SK-N-SH treated with all-trans-retinoic acid at 6 μM for 48 hours (cell line): Measurements from ENCODE around the gene FZR1.
A peak's percentile ranks its signal among the peaks of the same experiment; 100 is the strongest.

Experiments used
- ATAC-seq: fragments of 200-7000 bp; cut with Tn5 transposase; 3 replicates; pipeline ENCODE4 v1.9.1; 2020; ENCODE audit warnings: mild to moderate bottlenecking, moderate library complexity
- ARNTL ChIP-seq: fragments of 450-650 bp; formaldehyde crosslinking; IDR thresholded peaks from 2 replicates; pipeline ENCODE4 v1.5.0; 2020; ENCODE audit warnings: low read depth, mild to moderate bottlenecking, moderate library complexity, borderline replicate concordance
- BACH2 ChIP-seq: fragments of 250-450 bp; sonication (Bioruptor Pico); IDR thresholded peaks from 2 replicates; pipeline ENCODE4 v1.9.0; 2021; ENCODE audit warnings: mild to moderate bottlenecking, borderline replicate concordance
- CSDC2 ChIP-seq: fragments of 250-450 bp; sonication (Bioruptor Pico); IDR thresholded peaks from 2 replicates; pipeline ENCODE4 v1.5.0; 2020; ENCODE audit warnings: mild to moderate bottlenecking, moderate library complexity
- ESRRG ChIP-seq: fragments of 250-450 bp; sonication (Bioruptor Pico); IDR thresholded peaks from 2 replicates; pipeline ENCODE4 v1.6.1; 2021; ENCODE audit warnings: mild to moderate bottlenecking
- GLIS3 ChIP-seq: fragments of 250-450 bp; sonication (Bioruptor Pico); IDR thresholded peaks from 2 replicates; pipeline ENCODE4 v1.5.0; 2020; ENCODE audit warnings: mild to moderate bottlenecking, moderate library complexity
- ISL1 ChIP-seq: fragments of 250-450 bp; sonication (Bioruptor Pico); IDR thresholded peaks from 2 replicates; pipeline ENCODE4 v2.1.2; 2022; ENCODE audit warnings: mild to moderate bottlenecking, moderate library complexity
- OSR1 ChIP-seq: fragments of 250-450 bp; sonication (Bioruptor Pico); IDR thresholded peaks from 2 replicates; pipeline ENCODE4 v1.8.0; 2022; ENCODE audit warnings: moderate library complexity, mild to moderate bottlenecking, inconsistent platforms
- PPARA ChIP-seq: fragments of 250-450 bp; sonication (Bioruptor Pico); IDR thresholded peaks from 2 replicates; pipeline ENCODE4 v1.5.0; 2020; ENCODE audit warnings: mild to moderate bottlenecking, borderline replicate concordance
- RARB ChIP-seq: fragments of 250-450 bp; sonication (Bioruptor Pico); IDR thresholded peaks from 2 replicates; pipeline ENCODE4 v1.8.0; 2021; ENCODE audit warnings: mild to moderate bottlenecking, moderate library complexity
- SNAI2 ChIP-seq: fragments of 250-450 bp; sonication (Bioruptor Pico); IDR thresholded peaks from 2 replicates; pipeline ENCODE4 v1.5.0; 2020; ENCODE audit warnings: mild to moderate bottlenecking, moderate library complexity
- TCF4 ChIP-seq: fragments of 250-450 bp; sonication (Bioruptor Pico); IDR thresholded peaks from 2 replicates; pipeline ENCODE4 v1.8.0; 2021; ENCODE audit warnings: mild to moderate bottlenecking, moderate library complexity, borderline replicate concordance
- TOX ChIP-seq: fragments of 250-450 bp; sonication (Bioruptor Pico); IDR thresholded peaks from 2 replicates; pipeline ENCODE4 v1.8.0; 2021; ENCODE audit warnings: mild to moderate bottlenecking, moderate library complexity, borderline replicate concordance
- ZC3H10 ChIP-seq: fragments of 250-450 bp; sonication (Bioruptor Pico); IDR thresholded peaks from 2 replicates; pipeline ENCODE4 v1.5.1; 2021; ENCODE audit warnings: mild to moderate bottlenecking, moderate library complexity
- ZFP3 ChIP-seq: fragments of 250-450 bp; sonication (Bioruptor Pico); IDR thresholded peaks from 2 replicates; pipeline ENCODE4 v1.5.0; 2020; ENCODE audit warnings: mild to moderate bottlenecking, moderate library complexity
- ZFP30 ChIP-seq: fragments of 450-650 bp; formaldehyde crosslinking; IDR thresholded peaks from 2 replicates; pipeline ENCODE4 v1.5.0; 2022; ENCODE audit warnings: mild to moderate bottlenecking, moderate library complexity
- ZNF565 ChIP-seq: fragments of 450-650 bp; formaldehyde crosslinking; conservative IDR thresholded peaks from 2 replicates; pipeline ENCODE4 v1.5.0; 2020; ENCODE audit warnings: low read depth, mild to moderate bottlenecking, moderate library complexity
- ZNF70 ChIP-seq: fragments of 450-650 bp; formaldehyde crosslinking; IDR thresholded peaks from 2 replicates; pipeline ENCODE4 v1.5.0; 2020; ENCODE audit warnings: mild to moderate bottlenecking, moderate library complexity
- ZNF8 ChIP-seq: fragments of 450-650 bp; formaldehyde crosslinking; IDR thresholded peaks from 2 replicates; pipeline ENCODE4 v1.5.0; 2020; ENCODE audit warnings: mild to moderate bottlenecking, moderate library complexity
- TF ChIP-seq, protein P1 (sequence below): fragments of 250-450 bp; sonication (Bioruptor Pico); IDR thresholded peaks from 2 replicates; pipeline ENCODE4 v1.5.1; 2020; ENCODE audit warnings: low read depth, mild to moderate bottlenecking, moderate library complexity
- TF ChIP-seq, protein P2 (sequence below): fragments of 250-450 bp; sonication (Bioruptor Pico); IDR thresholded peaks from 2 replicates; pipeline ENCODE4 v1.5.1; 2021; ENCODE audit warnings: mild to moderate bottlenecking, moderate library complexity
- TF ChIP-seq, protein P3 (sequence below): fragments of 250-450 bp; sonication (Bioruptor Pico); IDR thresholded peaks from 2 replicates; pipeline ENCODE4 v1.8.0; 2021; ENCODE audit warnings: low read depth, mild to moderate bottlenecking, moderate library complexity, borderline replicate concordance
- TF ChIP-seq, protein P4 (sequence below): fragments of 250-450 bp; sonication (Bioruptor Pico); IDR thresholded peaks from 2 replicates; pipeline ENCODE4 v1.8.0; 2020; ENCODE audit warnings: mild to moderate bottlenecking, moderate library complexity, borderline replicate concordance

The FZR1 gene

DNA sequence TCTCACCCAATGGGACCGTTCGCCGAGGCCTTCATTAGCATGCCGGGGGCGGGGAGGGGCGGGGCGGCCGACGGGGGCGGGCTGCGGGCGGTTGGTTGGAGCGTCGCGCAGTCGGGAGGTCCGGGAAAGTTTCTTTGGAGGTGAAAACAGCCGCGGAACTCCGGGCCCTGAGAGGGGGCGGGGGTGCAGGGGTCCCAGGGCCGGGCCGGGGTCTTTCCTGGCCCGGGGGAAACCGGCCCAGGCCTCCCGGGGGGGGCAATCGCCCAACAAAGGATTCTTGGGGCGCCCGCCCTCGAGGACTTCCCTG is 66.7 kb downstream of the FZR1 start, which contains the start of gene HMG20B (continued):
- TF ChIP-seq ARNTL (CRISPR knock-in tag) (no peak), TOX (no peak), ESRRG (CRISPR knock-in tag) (no peak), ISL1 (CRISPR knock-in tag) (no peak), ZC3H10 (CRISPR knock-in tag) (no peak), TCF4 (CRISPR knock-in tag) (no peak)
- TF ChIP-seq, protein P1, sequence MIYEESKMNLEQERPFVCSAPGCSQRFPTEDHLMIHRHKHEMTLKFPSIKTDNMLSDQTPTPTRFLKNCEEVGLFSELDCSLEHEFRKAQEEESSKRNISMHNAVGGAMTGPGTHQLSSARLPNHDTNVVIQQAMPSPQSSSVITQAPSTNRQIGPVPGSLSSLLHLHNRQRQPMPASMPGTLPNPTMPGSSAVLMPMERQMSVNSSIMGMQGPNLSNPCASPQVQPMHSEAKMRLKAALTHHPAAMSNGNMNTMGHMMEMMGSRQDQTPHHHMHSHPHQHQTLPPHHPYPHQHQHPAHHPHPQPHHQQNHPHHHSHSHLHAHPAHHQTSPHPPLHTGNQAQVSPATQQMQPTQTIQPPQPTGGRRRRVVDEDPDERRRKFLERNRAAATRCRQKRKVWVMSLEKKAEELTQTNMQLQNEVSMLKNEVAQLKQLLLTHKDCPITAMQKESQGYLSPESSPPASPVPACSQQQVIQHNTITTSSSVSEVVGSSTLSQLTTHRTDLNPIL (CRISPR knock-in tag): no peak

DNA sequence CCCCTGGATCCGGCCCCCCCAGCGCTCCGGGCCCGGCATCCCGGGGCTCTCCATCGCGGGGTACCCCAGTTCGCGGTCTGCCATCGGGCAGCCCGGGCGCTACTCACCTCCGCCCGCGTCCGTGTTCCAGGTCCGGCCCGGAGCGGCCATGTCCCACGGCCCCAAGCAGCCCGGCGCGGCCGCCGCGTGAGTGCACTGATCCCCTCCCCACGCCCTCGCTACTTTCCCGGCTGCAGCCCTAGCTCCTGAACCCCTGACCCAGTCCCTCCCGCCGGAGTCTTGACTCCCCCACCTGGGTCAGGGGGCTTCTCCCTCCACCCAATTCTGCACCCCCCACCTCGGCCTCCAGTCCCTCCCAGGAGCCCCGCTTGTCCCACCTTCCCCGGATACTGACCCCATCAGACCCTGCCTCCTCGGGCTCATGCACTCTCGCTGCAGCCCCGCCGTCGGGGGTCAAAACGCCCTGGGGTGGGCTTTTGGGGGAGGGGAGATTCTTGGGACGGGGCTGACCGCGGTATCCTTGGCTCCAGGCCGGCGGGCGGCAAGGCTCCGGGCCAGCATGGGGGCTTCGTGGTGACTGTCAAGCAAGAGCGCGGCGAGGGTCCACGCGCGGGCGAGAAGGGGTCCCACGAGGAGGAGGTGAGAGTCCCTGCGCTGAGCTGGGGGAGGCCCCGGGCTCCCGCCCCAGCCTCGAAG is 67.2 kb downstream of the FZR1 start:
- ATAC-seq: peak; percentile 43
- TF ChIP-seq RARB (no peak), SNAI2 (CRISPR knock-in tag) (no peak), GLIS3 (CRISPR knock-in tag) (no peak), CSDC2 (CRISPR knock-in tag) (no peak), TCF4 (CRISPR knock-in tag) (no peak), OSR1 (CRISPR knock-in tag) (no peak), ZFP3 (CRISPR knock-in tag) (no peak), ZFP30 (no peak), BACH2 (CRISPR knock-in tag) (no peak), ZC3H10 (CRISPR knock-in tag) (no peak), PPARA (CRISPR knock-in tag) (no peak), TOX (no peak), ZNF70 (CRISPR knock-in tag) (no peak), ISL1 (CRISPR knock-in tag) (no peak), ARNTL (CRISPR knock-in tag) (no peak), ESRRG (CRISPR knock-in tag) (no peak)
- TF ChIP-seq, protein P1 (CRISPR knock-in tag): no peak
- TF ChIP-seq, protein P2, sequence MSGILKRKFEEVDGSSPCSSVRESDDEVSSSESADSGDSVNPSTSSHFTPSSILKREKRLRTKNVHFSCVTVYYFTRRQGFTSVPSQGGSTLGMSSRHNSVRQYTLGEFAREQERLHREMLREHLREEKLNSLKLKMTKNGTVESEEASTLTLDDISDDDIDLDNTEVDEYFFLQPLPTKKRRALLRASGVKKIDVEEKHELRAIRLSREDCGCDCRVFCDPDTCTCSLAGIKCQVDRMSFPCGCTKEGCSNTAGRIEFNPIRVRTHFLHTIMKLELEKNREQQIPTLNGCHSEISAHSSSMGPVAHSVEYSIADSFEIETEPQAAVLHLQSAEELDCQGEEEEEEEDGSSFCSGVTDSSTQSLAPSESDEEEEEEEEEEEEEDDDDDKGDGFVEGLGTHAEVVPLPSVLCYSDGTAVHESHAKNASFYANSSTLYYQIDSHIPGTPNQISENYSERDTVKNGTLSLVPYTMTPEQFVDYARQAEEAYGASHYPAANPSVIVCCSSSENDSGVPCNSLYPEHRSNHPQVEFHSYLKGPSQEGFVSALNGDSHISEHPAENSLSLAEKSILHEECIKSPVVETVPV (CRISPR knock-in tag): no peak
- TF ChIP-seq, protein P3, sequence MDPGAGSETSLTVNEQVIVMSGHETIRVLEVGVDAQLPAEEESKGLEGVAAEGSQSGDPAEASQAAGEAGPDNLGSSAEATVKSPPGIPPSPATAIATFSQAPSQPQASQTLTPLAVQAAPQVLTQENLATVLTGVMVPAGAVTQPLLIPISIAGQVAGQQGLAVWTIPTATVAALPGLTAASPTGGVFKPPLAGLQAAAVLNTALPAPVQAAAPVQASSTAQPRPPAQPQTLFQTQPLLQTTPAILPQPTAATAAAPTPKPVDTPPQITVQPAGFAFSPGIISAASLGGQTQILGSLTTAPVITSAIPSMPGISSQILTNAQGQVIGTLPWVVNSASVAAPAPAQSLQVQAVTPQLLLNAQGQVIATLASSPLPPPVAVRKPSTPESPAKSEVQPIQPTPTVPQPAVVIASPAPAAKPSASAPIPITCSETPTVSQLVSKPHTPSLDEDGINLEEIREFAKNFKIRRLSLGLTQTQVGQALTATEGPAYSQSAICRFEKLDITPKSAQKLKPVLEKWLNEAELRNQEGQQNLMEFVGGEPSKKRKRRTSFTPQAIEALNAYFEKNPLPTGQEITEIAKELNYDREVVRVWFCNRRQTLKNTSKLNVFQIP: no peak
- TF ChIP-seq, protein P4, sequence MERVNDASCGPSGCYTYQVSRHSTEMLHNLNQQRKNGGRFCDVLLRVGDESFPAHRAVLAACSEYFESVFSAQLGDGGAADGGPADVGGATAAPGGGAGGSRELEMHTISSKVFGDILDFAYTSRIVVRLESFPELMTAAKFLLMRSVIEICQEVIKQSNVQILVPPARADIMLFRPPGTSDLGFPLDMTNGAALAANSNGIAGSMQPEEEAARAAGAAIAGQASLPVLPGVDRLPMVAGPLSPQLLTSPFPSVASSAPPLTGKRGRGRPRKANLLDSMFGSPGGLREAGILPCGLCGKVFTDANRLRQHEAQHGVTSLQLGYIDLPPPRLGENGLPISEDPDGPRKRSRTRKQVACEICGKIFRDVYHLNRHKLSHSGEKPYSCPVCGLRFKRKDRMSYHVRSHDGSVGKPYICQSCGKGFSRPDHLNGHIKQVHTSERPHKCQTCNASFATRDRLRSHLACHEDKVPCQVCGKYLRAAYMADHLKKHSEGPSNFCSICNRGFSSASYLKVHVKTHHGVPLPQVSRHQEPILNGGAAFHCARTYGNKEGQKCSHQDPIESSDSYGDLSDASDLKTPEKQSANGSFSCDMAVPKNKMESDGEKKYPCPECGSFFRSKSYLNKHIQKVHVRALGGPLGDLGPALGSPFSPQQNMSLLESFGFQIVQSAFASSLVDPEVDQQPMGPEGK (CRISPR knock-in tag): no peak

DNA sequence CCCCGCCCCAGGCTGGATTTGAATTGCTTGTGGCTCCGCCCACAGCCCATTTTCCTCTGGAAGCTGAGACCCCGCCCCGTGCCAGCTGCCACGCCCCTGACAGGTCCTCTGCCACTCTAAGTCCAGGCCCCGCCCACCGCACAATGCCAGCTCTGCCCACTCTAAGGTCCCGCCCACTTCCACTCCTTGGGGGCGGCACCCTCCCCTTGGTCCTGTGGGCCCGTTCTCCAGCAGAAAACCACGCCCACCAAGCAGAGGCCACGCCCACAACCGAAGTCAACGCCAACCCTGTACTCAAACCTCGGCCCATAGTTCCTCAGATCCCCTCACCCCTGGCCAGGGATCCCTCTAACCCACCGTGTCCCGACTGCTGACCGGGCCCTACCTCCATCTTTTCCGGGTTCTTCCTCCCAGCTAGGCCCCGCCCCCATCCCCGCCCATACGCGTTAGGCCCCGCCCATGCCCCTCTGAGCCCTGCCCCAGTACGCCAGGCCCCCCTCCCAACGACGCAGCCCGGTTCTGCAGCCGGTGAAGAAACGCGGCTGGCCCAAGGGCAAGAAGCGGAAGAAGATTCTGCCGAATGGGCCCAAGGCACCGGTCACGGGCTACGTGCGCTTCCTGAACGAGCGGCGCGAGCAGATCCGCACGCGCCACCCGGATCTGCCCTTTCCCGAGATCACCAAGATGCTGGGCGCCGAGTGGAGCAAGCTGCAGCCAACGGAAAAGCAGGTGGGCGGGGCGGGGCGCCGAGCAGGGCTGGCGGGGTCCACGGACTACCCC is 67.9 kb downstream of the FZR1 start:
- ATAC-seq: peak; percentile 60
- TF ChIP-seq ZC3H10 (CRISPR knock-in tag) (no peak), ZNF565 (no peak), ARNTL (CRISPR knock-in tag) (no peak), BACH2 (CRISPR knock-in tag) (no peak), PPARA (CRISPR knock-in tag) (no peak), ZNF8 (CRISPR knock-in tag) (no peak), TCF4 (CRISPR knock-in tag) (no peak), ZFP30 (no peak), TOX (no peak), ZFP3 (CRISPR knock-in tag) (no peak), ESRRG (CRISPR knock-in tag) (no peak)
- TF ChIP-seq, protein P2 (CRISPR knock-in tag): no peak
- TF ChIP-seq, protein P4 (CRISPR knock-in tag): no peak
- TF ChIP-seq, protein P3: no peak
